Limb (tissue), 2 donors: Measurements from ENCODE around the gene TCF12.

Experiments
- DNase-seq, 2 donors: peaks; one replicate each; pipeline ENCODE4 v3.0.0-alpha.2; 2016; ENCODE audit errors: extremely low spot score in 2 of 2

Gene TCF12

GRCh38 chr15:57312318-57313133 is 394.1 kb downstream of the TCF12 start:
- DNase-seq: peak; percentile 61 to 72

- DNase-seq: no peak
Observed at GRCh38 chr15:57313134-57313483, 394.7 kb downstream of the TCF12 start.

DNA sequence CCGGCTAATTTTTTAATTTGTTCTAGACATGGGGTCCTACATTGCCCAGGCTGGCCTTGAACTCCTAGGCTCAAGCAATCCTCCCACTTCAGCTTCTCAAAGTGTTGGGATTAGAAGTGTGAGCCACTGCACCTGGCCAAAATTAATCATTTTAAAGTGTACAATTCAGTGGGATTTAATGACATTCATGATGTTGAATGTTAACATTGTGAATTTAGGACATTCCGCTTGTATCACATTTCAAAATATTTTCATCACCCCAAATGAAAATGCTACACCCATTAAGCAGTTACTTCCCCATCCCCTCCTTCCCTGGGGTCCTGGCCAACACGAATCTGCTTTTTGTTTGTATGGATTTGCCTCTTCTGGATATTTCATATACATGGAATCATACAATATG is 395.8 kb downstream of the TCF12 start:
- no peak for DNase-seq

DNA sequence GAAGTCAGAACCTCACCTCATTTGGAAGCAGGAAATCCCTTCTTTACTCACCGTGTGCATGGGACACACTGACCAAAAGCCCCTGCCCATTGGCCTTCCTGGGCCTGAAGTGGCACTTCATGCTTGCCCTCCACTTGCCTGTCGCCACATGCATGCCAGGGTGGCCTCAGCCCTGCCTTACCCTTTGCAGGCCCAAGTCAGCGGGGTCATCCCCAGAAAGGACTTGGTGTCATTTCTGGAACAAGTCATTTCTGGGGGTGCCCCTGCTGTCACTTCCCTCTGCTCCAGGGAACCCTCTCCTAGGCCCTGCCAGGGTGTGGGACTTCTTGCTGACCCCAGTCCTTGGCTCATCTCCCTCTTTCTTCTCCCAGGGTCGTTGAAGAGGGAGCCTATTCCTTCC is 398.0 kb downstream of the TCF12 start:
- no peak for DNase-seq

DNA sequence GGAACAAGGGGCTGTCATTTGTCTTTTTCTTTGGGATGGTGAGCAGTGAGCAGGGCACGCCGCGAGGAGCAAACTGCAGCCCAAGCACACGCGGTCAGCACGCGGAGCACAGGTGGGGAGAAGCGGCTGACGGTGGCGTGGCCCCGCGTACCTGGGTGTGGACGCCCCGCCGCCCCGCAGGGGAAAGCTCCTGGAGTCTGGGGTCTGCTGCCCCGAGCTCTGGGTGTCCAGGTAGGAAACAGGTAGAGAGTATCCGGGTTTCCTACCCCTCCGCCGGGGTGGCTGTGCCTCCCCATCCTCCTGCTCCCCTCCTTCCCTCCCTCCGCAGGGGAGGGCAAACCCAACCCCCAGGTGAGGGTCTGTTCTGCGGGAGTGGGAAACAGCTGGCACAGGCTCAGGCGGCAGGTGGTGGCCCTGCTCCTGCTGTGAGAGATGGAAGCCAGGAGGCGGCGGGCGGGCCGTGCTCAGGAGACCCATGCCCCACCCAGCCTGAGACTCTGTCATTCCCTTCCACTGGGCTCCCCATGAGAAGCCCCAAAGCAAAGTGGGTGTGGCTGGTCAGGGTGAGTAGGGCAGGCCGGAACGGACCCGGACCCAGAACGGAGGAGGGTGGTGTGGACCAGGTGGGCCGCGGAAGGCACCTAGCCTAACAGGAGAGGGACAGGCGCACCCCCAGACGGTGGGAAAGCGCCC is 400.9 kb downstream of the TCF12 start:
- no peak for DNase-seq

- DNase-seq: no peak
Observed at GRCh38 chr15:57319919-57320560, 401.6 kb downstream of the TCF12 start.

- peak in 1 of 2 donors; percentile 61 for DNase-seq
Observed at GRCh38 chr15:57320631-57321220, 402.3 kb downstream of the TCF12 start.

GRCh38 chr15:57321485-57321884 is 403.0 kb downstream of the TCF12 start:
- no peak for DNase-seq

GRCh38 chr15:57321973-57322601 is 403.6 kb downstream of the TCF12 start:
- DNase-seq: no peak

GRCh38 chr15:57322602-57323250 is 404.3 kb downstream of the TCF12 start:
- DNase-seq: no peak

- no peak for DNase-seq
Observed at GRCh38 chr15:57323299-57323805, 404.9 kb downstream of the TCF12 start.

DNA sequence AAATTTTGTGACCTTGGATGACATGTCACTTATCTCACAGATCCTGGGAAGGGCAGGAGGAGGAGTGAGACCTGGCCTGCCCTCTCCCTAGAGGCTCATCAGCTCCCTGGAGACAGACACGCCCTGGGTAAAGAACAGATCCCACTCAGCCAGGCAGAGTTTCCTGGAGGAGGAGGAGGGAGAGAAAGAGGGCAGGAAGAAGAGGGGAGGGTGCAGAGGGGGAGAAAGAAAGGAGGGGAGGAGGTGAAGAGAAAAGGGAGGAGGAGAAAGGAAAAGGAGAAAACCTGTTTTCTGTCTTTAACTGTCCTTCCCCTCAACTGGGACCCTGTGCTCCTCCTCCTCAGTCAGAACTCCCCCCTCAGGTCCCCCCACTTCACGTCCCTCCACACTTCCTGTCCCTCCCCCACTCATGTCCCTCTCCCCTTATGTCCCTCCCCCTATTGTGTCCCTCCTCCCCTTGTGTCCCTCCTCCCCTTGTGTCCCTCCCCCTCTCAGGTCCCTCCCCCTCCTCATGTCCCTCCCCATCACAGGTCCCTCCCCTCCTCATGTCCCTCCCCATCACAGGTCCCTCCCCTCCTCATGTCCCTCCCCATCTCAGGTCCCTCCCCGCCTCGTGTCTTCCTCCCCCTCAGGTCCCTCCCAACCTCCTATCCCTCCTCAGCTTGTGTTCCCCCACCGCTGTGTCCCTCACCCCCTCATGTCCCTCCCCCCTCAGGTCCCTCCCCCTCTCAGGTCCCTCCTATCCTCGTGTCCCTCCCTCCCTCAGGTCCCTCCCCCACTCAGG is 405.6 kb downstream of the TCF12 start:
- DNase-seq: peak in 1 of 2 donors; percentile 46

DNA sequence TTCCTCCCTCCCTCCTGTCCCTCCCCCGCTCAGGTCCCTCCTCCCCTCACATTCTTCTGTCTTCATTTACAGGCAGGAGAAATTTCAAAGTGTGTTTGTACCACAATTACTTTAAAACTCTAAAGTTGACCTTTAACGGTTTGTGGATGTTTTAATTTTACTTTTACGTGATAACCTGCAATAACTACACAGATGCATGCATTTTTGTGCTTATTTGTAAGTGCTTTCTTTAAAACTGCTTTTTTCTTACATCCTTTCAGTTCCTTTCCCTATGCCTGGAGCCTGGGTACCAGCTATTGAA is 406.1 kb downstream of the TCF12 start:
- DNase-seq: no peak

GRCh38 chr15:57324944-57325679 is 406.7 kb downstream of the TCF12 start:
- DNase-seq: no peak

DNA sequence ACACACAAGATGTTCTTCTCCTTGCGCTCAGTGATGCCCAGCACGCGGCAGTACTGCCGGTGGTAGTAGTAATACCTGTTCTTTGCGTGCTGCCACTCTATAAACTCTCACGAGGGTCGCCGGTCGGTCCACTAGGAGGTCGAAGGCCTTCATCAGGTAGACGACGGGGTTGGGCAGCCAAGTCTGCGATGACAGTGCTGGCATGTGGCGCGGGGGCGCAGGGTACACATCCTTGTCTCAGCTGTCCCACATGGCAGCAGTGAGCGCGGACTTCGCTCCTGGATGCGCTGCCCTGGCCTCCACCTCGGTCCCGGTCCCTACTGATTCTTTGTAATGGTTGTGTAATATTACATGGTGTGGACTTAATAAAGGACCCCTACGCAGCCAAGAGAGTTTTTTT is 407.8 kb downstream of the TCF12 start:
- no peak for DNase-seq

DNA sequence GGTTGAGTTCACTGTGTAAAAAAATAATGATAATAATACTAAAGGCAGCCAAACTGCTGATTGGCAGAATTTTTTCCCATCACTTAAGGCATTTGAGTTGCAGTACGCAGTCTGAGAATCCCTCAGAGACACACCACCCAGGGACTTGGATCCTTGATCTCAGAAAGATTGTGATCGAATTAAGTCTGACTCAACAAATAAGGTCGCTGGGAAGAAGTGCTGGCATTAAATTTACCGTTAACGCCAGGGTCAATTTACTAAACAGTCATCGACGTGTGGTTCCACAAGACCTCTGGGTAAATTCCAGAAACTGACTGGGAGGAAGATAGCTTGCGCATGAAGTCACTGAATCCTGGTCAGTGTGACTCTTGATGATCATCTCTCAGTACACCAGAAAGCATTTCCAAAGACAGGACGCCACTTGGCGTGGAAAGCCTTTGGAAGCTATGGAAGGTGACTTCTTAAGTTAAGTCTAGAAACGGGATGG is 409.6 kb downstream of the TCF12 start:
- DNase-seq: no peak

DNA sequence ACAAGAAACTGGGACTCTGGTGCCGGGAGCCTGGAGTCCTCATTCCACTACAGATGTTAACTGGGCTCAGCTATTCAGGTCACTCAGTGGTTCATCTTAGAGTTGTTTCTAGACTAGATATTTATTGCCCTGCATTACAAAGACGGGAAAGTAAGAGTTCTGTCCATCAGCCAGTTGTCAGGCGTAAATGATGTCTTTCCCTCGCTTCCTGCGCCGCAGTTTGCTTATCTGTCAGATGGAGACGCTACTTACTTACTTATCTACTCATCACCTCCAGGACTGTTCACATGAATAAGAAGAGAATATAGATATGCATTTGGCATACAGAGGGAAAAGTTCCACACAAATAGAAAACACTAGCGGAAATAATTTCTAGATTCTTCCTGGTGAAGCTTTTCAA is 410.0 kb downstream of the TCF12 start:
- no peak for DNase-seq

GRCh38 chr15:57328897-57329296 is 410.5 kb downstream of the TCF12 start:
- no peak for DNase-seq

- no peak for DNase-seq
Observed at GRCh38 chr15:57329582-57330367, 411.3 kb downstream of the TCF12 start.
